ENCODE results near the gene SRCAP.

- TF ChIP-seq CTCF (conservative IDR thresholded peaks at IDR 0.05; ENCODE audit: low read length) (no peak), EZH2phosphoT487 (IDR thresholded peaks at IDR 0.05; ENCODE audit: borderline replicate concordance) (no peak)
These were observed 25.9 kb downstream of the SRCAP start for GRCh38 chr16:30724641-30725417.

Measured in Loucy (cell line).